Trophoblast cell (in vitro differentiated cells and primary cell): ENCODE results near the gene CLCF1.
"Not testable (repeated sequence)": the region's sequence is repeated elsewhere in the genome, so short reads cannot be mapped to it uniquely, and the experiment has no call there.

Experiments used
- DNase-seq, 2 donors: peaks; one replicate each; pipeline ENCODE4 v3.0.0-alpha.2; 2016
- H2AFZ ChIP-seq: 2 replicates; pipeline ENCODE4 v1.6.1; 2013; ENCODE audit warnings: low read length, moderate library complexity, mild to moderate bottlenecking; ENCODE audit not compliant: insufficient read depth, poor library complexity
- H2AK5ac ChIP-seq: 2 replicates; pipeline ENCODE4 v1.6.1; 2013; ENCODE audit warnings: mild to moderate bottlenecking, low read length
- H2BK120ac ChIP-seq: 2 replicates; pipeline ENCODE4 v1.6.1; 2013; ENCODE audit warnings: low read length, mild to moderate bottlenecking, moderate library complexity; ENCODE audit not compliant: insufficient read depth, poor library complexity
- H2BK12ac ChIP-seq: 2 replicates; pipeline ENCODE4 v1.6.1; 2013; ENCODE audit warnings: mild to moderate bottlenecking, low read length, moderate library complexity
- H2BK5ac ChIP-seq: 2 replicates; pipeline ENCODE4 v1.6.1; 2013; ENCODE audit warnings: low read length, low read depth, moderate library complexity, mild to moderate bottlenecking; ENCODE audit not compliant: poor library complexity
- H3K14ac ChIP-seq: 2 replicates; pipeline ENCODE4 v1.6.1; 2013; ENCODE audit warnings: mild to moderate bottlenecking, low read length
- H3K18ac ChIP-seq: 2 replicates; pipeline ENCODE4 v1.6.1; 2013; ENCODE audit warnings: mild to moderate bottlenecking, low read length
- H3K23ac ChIP-seq: 2 replicates; pipeline ENCODE4 v1.6.1; 2013; ENCODE audit warnings: low read length
- H3K27ac ChIP-seq: 2 replicates; pipeline ENCODE4 v1.5.1; 2013; ENCODE audit warnings: low read depth, mild to moderate bottlenecking, inconsistent platforms, low read length, moderate library complexity
- H3K27me3 ChIP-seq: 2 replicates; pipeline ENCODE4 v1.6.1; 2013; ENCODE audit warnings: inconsistent platforms, mild to moderate bottlenecking, low read length, moderate library complexity; ENCODE audit not compliant: insufficient read depth
- H3K36me3 ChIP-seq, 2 experiments: 1 replicate in 1 of 2; 2 replicates in 1 of 2; pipeline ENCODE4 v1.6.1; 2013; ENCODE audit warnings: low read length in 2 of 2, mild to moderate bottlenecking in 2 of 2, moderate library complexity in 1 of 2; ENCODE audit not compliant: insufficient read depth in 2 of 2, control insufficient read depth in 1 of 2
- H3K4ac ChIP-seq: 2 replicates; pipeline ENCODE4 v1.6.1; 2013; ENCODE audit warnings: low read depth, mild to moderate bottlenecking, low read length, moderate library complexity
- H3K4me1 ChIP-seq, 2 experiments: 1 replicate in 1 of 2; 2 replicates in 1 of 2; pipeline ENCODE4 v1.6.1; 2013; ENCODE audit warnings: low read length in 2 of 2, mild to moderate bottlenecking in 2 of 2, moderate library complexity in 1 of 2; ENCODE audit not compliant: insufficient read depth in 2 of 2, control insufficient read depth in 1 of 2
- H3K4me2 ChIP-seq: 2 replicates; pipeline ENCODE4 v1.6.1; 2013; ENCODE audit warnings: inconsistent platforms, mild to moderate bottlenecking, low read length, moderate library complexity
- H3K4me3 ChIP-seq: 2 replicates; pipeline ENCODE4 v1.5.1; 2013; ENCODE audit warnings: mild to moderate bottlenecking, low read depth, low read length, inconsistent platforms
- H3K79me1 ChIP-seq: one replicate; pipeline ENCODE4 v1.6.1; 2013; ENCODE audit warnings: low read length
- H3K79me2 ChIP-seq: 2 replicates; pipeline ENCODE4 v1.6.1; 2013; ENCODE audit warnings: low read length, mild to moderate bottlenecking; ENCODE audit not compliant: control insufficient read depth, insufficient read depth, poor library complexity
- H3K9ac ChIP-seq: 2 replicates; pipeline ENCODE4 v1.6.1; 2013; ENCODE audit warnings: mild to moderate bottlenecking, low read length
- H3K9me3 ChIP-seq: 2 replicates; pipeline ENCODE4 v1.6.1; 2013; ENCODE audit warnings: low read depth, mild to moderate bottlenecking, control low read depth, inconsistent platforms, low read length; ENCODE audit not compliant: insufficient read depth
- H4K12ac ChIP-seq: 2 replicates; pipeline ENCODE4 v1.6.1; 2013; ENCODE audit warnings: low read depth, mild to moderate bottlenecking, low read length, moderate library complexity
- H4K8ac ChIP-seq: 2 replicates; pipeline ENCODE4 v1.6.1; 2013; ENCODE audit warnings: low read depth, mild to moderate bottlenecking, low read length, moderate library complexity
- H4K91ac ChIP-seq: one replicate; pipeline ENCODE4 v1.6.1; 2013; ENCODE audit warnings: low read depth, mild to moderate bottlenecking, low read length, moderate library complexity
- WGBS: extraction: QIAGEN DNeasy Blood & Tissue Kit; methylation state at CpG from one replicate; pipeline ENCODE4 v1.1.7; 2013; ENCODE audit warnings: missing lambda C conversion rate; ENCODE audit not compliant: insufficient read length, insufficient coverage; ENCODE audit errors: extremely low coverage; 5-methylcytosine and 5-hydroxymethylcytosine counted together

Gene CLCF1

DNA sequence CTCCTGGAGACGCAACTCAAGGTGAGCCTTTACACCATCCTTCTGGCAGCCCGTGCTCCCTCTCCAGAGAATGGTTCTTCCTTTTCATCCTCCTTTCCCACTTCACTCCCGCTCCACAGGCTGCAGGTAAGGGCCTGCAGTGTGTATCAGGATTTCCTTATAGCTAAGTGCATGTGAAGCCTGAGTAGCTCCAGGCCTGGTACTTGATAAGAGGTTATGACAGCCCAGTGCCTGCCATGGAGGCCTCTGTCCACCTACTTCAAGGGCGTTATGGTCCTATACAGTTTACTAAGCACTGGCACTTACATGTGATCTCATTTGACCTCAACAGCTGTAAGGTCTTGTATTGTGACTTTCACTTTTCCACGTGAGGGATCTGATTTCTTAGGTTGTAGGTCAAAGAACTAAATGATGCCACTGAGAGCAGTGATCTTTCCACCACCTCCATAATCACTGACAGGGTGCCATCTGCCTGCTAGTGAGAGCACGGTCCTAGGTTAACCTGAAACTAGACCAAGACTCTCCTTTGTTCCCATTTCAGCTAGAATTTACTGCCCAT, 52.0 kb downstream of the CLCF1 start:
- Histone ChIP-seq H2BK120ac (no peak overlapping the region), H4K91ac (no peak overlapping the region), H3K18ac (no peak overlapping the region), H3K4ac (no peak overlapping the region), H3K4me2 (no peak overlapping the region), H2AK5ac (no peak overlapping the region), H3K23ac (no peak overlapping the region), H3K4me1 (peaks cover 0 to 2% of the 10 kb centered on the region in 2 experiments), H3K79me2 (peaks cover 5% of the 10 kb centered on the region), H3K27ac (no peak overlapping the region), H3K79me1 (peaks cover 7% of the 10 kb centered on the region), H4K8ac (no peak overlapping the region), H3K36me3 (no peaks in the 10 kb centered on the region), H2BK12ac (no peak overlapping the region), H3K14ac (no peak overlapping the region), H3K9ac (no peak overlapping the region), H4K12ac (no peak overlapping the region), H2AFZ (no peak overlapping the region), H3K27me3 (peaks cover 3% of the 10 kb centered on the region), H3K9me3 (no peaks in the 10 kb centered on the region), H2BK5ac (no peak overlapping the region), H3K4me3 (no peak overlapping the region)
- no CpG with 5 or more reads among the region's 6 CpGs for WGBS
- no peak for DNase-seq

GRCh38 chr11:67320691-67321090, 52.7 kb downstream of the CLCF1 start:
- Histone ChIP-seq H2BK120ac (no peak overlapping the region), H3K4ac (no peak overlapping the region), H3K9ac (no peak overlapping the region), H3K14ac (no peak overlapping the region), H3K4me3 (no peak overlapping the region), H3K36me3 (no peaks in the 10 kb centered on the region), H2BK5ac (no peak overlapping the region), H2BK12ac (no peak overlapping the region), H4K91ac (no peak overlapping the region), H3K27ac (no peak overlapping the region), H4K8ac (no peak overlapping the region), H3K18ac (no peak overlapping the region), H3K23ac (no peak overlapping the region), H3K79me1 (peaks cover 7% of the 10 kb centered on the region), H3K4me2 (no peak overlapping the region), H3K9me3 (no peaks in the 10 kb centered on the region), H2AK5ac (no peak overlapping the region), H3K27me3 (peaks cover 3% of the 10 kb centered on the region), H3K4me1 (peaks cover 0 to 2% of the 10 kb centered on the region in 2 experiments), H4K12ac (no peak overlapping the region), H2AFZ (no peak overlapping the region), H3K79me2 (peaks cover 5% of the 10 kb centered on the region)
- no peak for DNase-seq
- no CpG with 5 or more reads among the region's 2 CpGs for WGBS

DNA sequence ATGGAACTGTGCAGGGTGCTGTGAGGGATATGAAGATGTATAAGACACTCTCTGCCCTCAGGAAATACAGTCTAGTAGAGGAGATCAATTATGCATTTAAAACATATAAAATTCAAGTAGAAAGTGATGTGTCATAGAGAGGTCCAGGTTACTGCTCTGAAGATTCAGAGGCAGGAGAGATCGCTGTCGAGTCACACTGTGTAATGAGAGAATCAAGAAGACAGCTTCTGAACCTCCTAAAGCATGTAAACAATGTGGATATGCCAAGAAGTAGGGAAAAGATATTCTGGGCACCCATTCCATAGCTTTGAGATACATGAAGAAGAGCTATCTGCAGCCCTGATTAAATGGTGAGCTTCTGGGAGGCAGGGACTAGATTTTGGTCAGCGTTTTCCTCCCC, 53.4 kb downstream of the CLCF1 start:
- peaks cover 3% of the 10 kb centered on the region for H3K27me3 ChIP-seq
- no peak overlapping the region for H2AFZ ChIP-seq
- H3K9ac ChIP-seq: no peak overlapping the region
- no peak overlapping the region for H3K18ac ChIP-seq
- no peaks in the 10 kb centered on the region for H3K9me3 ChIP-seq
- WGBS: no CpG with 5 or more reads among the region's 3 CpGs
- no peak overlapping the region for H4K12ac ChIP-seq
- H3K4me2 ChIP-seq: no peak overlapping the region
- H3K14ac ChIP-seq: no peak overlapping the region
- H3K23ac ChIP-seq: no peak overlapping the region
- H4K8ac ChIP-seq: no peak overlapping the region
- H3K4me3 ChIP-seq: no peak overlapping the region
- DNase-seq: no peak
- no peak overlapping the region for H2BK120ac ChIP-seq
- H2BK5ac ChIP-seq: no peak overlapping the region
- peaks cover 7% of the 10 kb centered on the region for H3K79me1 ChIP-seq
- peaks cover 2% of the 10 kb centered on the region in 2 experiments for H3K4me1 ChIP-seq
- H4K91ac ChIP-seq: no peak overlapping the region
- peaks cover 5% of the 10 kb centered on the region for H3K79me2 ChIP-seq
- no peaks in the 10 kb centered on the region for H3K36me3 ChIP-seq
- no peak overlapping the region for H2AK5ac ChIP-seq
- H2BK12ac ChIP-seq: no peak overlapping the region
- H3K27ac ChIP-seq: no peak overlapping the region
- no peak overlapping the region for H3K4ac ChIP-seq

GRCh38 chr11:67318876-67319275, 54.5 kb downstream of the CLCF1 start:
- H4K8ac ChIP-seq, H2BK12ac ChIP-seq, H3K27ac ChIP-seq, H3K23ac ChIP-seq, H3K18ac ChIP-seq, H3K4me3 ChIP-seq, H3K4me1 ChIP-seq, H4K91ac ChIP-seq, H2AFZ ChIP-seq, H3K14ac ChIP-seq, H3K4ac ChIP-seq, H3K36me3 ChIP-seq, H2BK120ac ChIP-seq, H4K12ac ChIP-seq, H3K79me1 ChIP-seq, H3K4me2 ChIP-seq, H3K27me3 ChIP-seq, H3K9ac ChIP-seq, H3K9me3 ChIP-seq, H2AK5ac ChIP-seq, H2BK5ac ChIP-seq, H3K79me2 ChIP-seq, DNase-seq: not testable (repeated sequence)
- WGBS: no CpG with 5 or more reads among the region's 12 CpGs
